KBM-7 (cell line): ENCODE data around the gene MMEL1.
A peak's percentile ranks its signal among the peaks of the same experiment; 100 is the strongest.
"Not testable (repeated sequence)": the region's sequence is repeated elsewhere in the genome, so short reads cannot be mapped to it uniquely, and the experiment has no call there.

Source experiments
- DNase-seq: peaks from one replicate; pipeline ENCODE4 v3.0.0-alpha.2; 2015
- in situ Hi-C: fragments of 300-500 bp; cut with MboI; formaldehyde crosslinking; loops from 2 replicates; pipeline ENCODE4 v1.14.3; 2020; ENCODE audit warnings: low sequenced_read_pairs, low pct_unique_long_range_greater_than_20kb, mixed read lengths

Gene MMEL1

GRCh38 chr1:2585318-2586092, 47.3 kb downstream of the MMEL1 start:
- DNase-seq, result peak; percentile 88
- in situ Hi-C loops, result loop anchor here (25.0 kb wide), 1 partner anchor 202 kb away; no protein-coding TSS in a partner anchor

GRCh38 chr1:2584686-2585317, 48.0 kb downstream of the MMEL1 start:
- in situ Hi-C loops, result loop anchor here (25.0 kb wide), 1 partner anchor 202 kb away; no protein-coding TSS in a partner anchor
- DNase-seq, result no peak

- in situ Hi-C loops, result loop anchor here (25.0 kb wide), 1 partner anchor 203 kb away; no protein-coding TSS in a partner anchor
- DNase-seq, result no peak
Observed at GRCh38 chr1:2583871-2584351, 48.9 kb downstream of the MMEL1 start.

GRCh38 chr1:2583331-2583791, 49.5 kb downstream of the MMEL1 start:
- in situ Hi-C loops, result loop anchor here (25.0 kb wide), 1 partner anchor 204 kb away; no protein-coding TSS in a partner anchor
- no peak for DNase-seq

GRCh38 chr1:2582391-2582790, 50.4 kb downstream of the MMEL1 start:
- in situ Hi-C loops, result loop anchor here (25.0 kb wide), 1 partner anchor 205 kb away; no protein-coding TSS in a partner anchor
- no peak for DNase-seq

GRCh38 chr1:2580691-2581090, 52.1 kb downstream of the MMEL1 start:
- in situ Hi-C loops, result loop anchor here (25.0 kb wide), 1 partner anchor 207 kb away; no protein-coding TSS in a partner anchor
- no peak for DNase-seq

GRCh38 chr1:2578758-2579118, 54.1 kb downstream of the MMEL1 start:
- in situ Hi-C loops, result loop anchor here (25.0 kb wide), 1 partner anchor 209 kb away; no protein-coding TSS in a partner anchor
- no peak for DNase-seq

- not testable (repeated sequence) for DNase-seq
- in situ Hi-C loops, result loop anchor here (25.0 kb wide), 1 partner anchor 210 kb away; no protein-coding TSS in a partner anchor
Observed at GRCh38 chr1:2577565-2578075, 55.2 kb downstream of the MMEL1 start.

- DNase-seq, result no peak
Observed at GRCh38 chr1:2575801-2576663, 56.8 kb downstream of the MMEL1 start.

GRCh38 chr1:2574350-2574749, 58.5 kb downstream of the MMEL1 start:
- in situ Hi-C loops, result no loop called here
- DNase-seq, result no peak

More at GRCh38 chr1:2575801-2576663, 56.8 kb downstream of the MMEL1 start:
- in situ Hi-C loops, result loop anchor here (25.0 kb wide), 1 partner anchor 211 kb away; no protein-coding TSS in a partner anchor

GRCh38 chr1:2573250-2573920, 59.4 kb downstream of the MMEL1 start:
- no peak for DNase-seq
- in situ Hi-C loops, result no loop called here

- DNase-seq, result no peak
- in situ Hi-C loops, result no loop called here
Observed at GRCh38 chr1:2571348-2571747, 61.5 kb downstream of the MMEL1 start.

GRCh38 chr1:2570332-2570731, 62.5 kb downstream of the MMEL1 start:
- no peak for DNase-seq
- in situ Hi-C loops, result no loop called here

GRCh38 chr1:2569703-2570102, 63.1 kb downstream of the MMEL1 start:
- in situ Hi-C loops, DNase-seq: not testable (repeated sequence)

- DNase-seq, result no peak
- in situ Hi-C loops, result no loop called here
Observed at GRCh38 chr1:2569060-2569459, 63.8 kb downstream of the MMEL1 start.

GRCh38 chr1:2568187-2568816, 64.5 kb downstream of the MMEL1 start:
- DNase-seq, in situ Hi-C loops: not testable (repeated sequence)

- in situ Hi-C loops, result no loop called here
- DNase-seq, result no peak
Observed at GRCh38 chr1:2567083-2567679, 65.6 kb downstream of the MMEL1 start.
